Kidney glomerular epithelial cell (primary cell): ENCODE measurements around the gene C1orf226.
"Not testable (repeated sequence)": the region's sequence is repeated elsewhere in the genome, so short reads cannot be mapped to it uniquely, and the experiment has no call there.

Experiments used
- DNase-seq: peaks from one replicate; lab custom pipeline; 2025; lab: John Stamatoyannopoulos, UW

Gene C1orf226

DNA sequence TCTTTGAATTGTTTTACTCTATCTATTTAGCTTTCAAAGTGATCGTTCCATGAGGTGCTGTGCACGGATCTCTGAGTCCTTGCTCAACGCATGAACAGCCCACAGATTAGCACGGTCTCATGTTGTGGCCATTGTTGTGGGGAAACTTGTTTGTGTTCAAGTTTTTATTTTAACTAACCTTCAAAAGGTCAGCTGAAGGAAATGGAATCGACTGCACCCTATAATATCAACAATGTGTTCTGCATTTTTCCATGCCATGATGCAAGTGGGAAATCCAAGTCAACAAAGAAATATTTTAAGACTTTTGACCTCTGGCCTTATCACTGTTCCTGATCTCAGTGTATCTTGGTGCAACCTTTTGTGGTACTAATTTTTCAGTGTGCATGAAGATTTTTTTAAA, 24.3 kb downstream of the C1orf226 start:
- no peak for DNase-seq

DNA sequence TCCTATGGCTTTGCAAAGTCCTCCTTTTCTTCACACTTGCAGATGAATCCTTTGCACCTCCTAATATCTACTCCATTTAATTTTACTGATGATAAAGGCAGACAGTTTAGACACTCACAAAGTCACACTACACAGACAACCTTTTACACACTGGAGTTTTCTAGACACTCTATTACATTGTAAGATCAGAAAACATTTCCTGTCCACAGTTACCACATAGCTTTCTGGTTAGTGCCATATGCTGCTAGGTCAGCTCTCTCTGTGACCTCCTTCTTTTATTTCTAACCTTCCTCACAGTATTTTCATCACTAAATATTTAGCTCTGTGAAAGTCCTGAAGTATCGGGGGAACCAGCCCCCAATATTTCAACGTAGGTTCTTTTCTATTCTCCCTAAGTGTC, 25.3 kb downstream of the C1orf226 start:
- no peak for DNase-seq

DNA sequence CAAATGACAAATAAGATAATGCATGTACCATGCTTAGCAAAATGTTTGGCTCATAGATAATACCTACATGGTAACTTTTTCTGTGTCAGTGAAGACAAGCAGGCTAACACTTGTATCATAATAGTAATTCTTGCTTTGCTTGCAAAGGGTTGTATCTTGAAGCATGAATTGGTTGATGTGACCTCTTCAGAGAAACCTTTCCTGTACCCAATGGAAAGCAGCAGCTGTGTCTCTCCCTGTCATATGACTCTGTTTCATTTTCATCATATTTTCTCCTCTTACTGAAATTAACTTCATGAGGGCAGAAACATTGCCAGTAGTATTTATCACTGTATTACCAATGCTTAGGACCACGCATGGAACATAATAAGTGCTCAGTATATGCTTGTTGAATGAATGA, 26.0 kb downstream of the C1orf226 start:
- no peak for DNase-seq

DNA sequence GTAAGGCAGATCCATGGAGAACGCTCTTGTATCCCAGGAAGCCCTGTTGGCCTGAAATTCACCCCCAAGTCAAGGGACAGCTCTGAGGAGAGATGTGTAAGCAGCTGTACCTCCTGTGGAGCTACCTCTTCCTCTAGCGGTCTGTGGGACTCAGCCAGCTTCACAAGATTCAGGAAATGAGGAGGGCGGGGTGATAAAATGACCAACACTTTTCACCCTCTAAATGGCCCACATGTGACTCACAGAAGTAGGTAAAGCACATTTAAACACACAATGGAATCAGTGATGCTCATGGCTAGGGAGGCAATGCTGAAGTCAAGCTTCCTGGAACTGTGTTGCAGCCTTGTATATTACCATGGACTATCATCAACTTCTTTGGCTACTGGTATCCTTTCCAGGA, 30.5 kb downstream of the C1orf226 start, which contains the start of gene SH2D1B:
SH2D1B (minus strand) TSS at position 135 of the 400 bp plus-strand sequence; CDS start at position 15, 120 bp downstream.
- DNase-seq, result no peak

DNA sequence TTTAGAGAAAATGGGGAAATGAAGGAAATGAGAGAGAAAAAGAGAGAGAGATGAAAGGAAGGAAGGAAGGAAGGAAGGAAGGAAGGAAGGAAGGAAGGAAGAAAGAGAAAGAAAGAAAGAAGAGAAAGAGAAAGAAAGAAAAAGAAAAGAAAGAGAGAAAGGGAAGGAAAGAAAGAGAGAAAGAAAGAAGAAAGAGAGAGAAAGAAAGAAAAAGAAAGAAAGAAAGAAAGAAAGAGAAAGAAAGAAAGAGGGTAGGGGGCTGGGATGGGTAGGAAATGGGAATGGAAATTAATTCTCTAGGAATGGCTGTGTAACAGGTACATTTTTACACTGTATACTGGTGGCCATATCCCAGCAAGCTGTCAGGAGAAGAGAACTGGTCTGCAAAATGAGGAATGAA, 34.7 kb downstream of the C1orf226 start:
- no peak for DNase-seq

DNA sequence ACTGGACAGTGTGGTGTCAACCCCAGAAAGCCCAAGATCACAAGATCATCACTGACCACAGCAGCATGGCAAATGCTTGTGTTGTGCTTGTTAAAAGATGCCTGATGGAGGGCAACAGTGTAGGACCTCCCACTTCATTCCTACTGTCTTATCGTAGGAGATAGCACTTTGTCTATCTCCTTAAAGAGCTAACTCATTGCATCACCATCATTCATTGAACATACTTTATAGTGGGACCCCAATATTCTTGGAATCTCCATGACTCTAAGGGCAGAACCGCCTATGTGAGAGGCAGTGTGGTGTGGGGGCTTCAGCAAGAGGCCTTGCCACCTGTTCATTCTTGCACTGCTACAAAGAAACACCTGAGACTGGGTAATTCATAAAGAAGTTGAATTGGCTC, 35.4 kb downstream of the C1orf226 start:
- DNase-seq, result no peak

DNA sequence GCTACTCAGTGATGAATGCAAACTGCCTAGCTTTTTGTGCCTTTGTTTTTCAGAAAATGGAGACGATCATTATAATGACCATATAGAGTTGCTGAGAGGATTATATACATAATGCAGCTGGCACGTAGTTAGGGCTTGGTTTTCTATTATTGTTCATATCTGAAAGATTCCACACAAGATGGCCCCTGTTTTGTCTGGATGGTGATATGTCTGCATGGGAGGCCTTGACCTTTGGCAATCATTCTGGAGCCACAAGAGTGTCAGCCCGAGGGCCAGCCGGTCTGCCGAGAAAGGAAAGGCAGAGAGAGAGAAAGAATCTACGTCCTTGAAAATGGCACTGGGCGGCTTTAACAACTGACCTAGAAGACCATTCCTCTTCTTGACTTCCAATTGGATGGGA, 36.1 kb downstream of the C1orf226 start:
- DNase-seq, result no peak

DNA sequence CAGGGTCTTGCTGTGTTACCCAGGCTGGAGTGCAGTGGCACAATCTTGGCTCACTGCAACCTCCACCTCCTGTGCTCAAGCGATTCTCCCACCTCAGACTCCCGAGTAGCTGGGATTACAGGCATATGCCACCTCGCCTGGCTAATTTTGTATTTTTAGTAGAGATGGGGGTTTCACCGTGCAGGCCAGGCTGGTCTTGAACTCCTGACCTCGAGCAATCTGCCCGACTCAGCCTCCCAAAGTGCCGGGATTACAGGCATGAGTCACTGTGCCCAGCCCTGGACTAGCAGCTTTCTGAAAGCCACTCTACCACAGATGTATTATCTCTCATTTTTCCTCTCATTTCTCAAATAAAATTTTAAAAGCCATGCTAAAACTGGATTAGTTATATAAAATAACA, 37.1 kb downstream of the C1orf226 start:
- DNase-seq, result not testable (repeated sequence)

DNA sequence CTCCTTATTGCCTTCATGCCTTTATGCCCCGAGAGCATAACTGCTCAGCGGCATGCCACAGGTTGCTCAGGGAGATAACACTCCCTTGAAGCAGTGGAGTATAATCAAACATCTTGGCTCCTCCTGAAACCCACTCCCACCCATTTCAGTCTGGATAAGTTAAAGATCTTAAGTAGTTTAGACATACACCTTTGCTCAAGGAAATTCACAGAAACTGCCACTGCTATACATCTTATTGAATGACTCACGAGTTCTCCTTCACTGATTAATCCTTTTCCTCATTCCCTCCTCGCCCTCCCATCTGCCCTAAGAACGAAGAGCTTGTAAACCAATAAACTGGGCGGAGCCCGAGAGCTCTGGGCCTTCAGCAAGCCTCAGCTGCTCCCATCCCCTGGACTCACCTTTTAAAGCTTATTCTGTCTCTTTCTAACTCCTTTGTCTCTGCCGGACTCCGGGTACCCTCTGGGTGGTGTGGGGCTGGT, 38.0 kb downstream of the C1orf226 start:
- not testable (repeated sequence) for DNase-seq

DNA sequence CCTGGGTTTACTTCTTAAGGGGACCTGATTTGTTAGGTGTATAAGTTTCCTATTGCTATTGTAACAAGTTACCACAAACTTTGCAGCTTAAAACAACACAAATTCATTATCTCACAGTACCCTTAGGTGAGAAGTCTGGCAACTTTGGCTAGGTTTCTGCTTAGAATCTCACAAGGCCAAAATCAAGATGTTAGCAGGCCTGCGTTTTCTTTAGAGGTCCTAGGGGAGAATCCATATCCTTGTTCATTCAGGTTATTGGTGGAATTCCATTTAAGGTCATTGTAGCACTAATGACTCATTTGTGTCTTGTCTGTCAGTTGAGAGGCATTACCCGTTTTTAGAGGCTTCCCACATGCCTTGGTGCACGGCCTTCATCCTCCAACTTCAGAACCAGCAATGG, 38.6 kb downstream of the C1orf226 start:
- DNase-seq, result no peak

DNA sequence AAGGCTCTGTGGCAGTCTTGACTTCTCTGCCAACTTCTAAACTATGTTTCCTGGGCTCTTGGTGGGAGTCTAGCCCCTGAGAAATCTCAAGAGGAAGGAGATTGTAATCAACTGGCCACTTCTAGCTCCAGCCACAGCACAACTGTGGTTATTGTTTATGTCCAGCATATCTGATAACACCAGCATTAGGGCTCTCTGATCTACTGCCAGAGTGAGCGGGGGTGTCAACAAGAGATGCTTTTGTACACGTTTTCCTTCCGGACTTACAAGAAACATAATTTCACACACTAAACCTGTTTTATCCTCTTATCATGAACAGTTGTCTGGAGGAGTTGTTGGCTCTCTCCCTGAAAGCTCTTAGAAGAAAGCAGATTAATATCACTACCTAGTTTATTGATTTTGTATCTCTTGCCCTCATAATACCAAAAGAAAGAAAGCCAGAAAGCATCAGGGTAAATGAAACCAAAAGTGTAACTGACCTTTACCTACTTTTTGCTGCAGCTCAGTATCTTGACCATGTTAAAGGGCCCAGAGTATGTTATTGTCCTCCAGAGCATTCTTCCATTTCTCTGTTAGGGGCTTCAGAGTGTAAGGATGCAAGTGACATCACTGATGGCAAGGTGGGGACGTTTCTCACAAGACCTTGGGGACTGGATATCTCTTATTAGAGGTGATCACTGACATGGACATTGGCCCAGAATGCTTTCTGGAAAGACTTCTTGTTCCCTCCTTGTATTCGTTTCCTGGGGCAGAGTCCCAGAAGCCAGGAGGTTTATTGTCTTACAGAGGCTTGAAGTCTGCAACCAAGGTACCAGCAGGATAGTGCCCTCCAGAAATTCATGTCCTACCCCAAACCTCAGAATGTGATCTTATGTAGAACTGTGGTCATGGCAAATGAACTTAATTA, 40.0 kb downstream of the C1orf226 start:
- DNase-seq, result no peak

DNA sequence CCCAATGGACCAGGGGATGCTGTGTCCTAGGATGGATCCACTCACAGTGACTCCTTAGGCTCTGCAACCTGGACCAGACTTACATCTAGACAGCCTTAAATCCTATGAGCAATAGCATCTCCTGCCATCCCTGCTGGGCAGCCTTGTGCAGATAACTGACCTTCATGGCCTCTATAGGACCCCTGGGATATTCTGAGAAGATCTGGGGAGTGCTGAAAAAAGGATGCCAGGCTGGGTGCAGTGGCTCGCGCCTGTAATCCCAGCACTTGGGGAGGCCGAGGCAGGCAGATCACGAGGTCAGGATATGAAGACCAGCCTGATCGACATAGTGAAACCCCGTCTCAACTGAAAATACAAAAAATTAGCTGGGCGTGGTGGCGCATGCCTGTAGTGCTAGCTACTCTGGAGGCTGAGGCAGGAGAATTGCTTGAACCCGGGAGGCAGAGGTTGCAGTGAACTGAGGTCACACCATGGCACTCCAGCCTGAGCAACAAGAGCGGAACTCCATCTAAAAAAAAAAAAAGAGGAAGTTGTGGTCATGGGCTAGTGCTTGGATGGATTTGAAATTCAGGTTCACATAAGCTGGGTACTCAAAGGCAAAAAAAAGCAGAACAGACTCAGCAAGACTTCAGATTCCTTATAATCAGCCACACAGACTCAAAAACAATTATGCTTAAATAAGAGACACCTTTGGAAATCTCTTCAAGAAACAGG, 41.3 kb downstream of the C1orf226 start:
- no peak for DNase-seq

DNA sequence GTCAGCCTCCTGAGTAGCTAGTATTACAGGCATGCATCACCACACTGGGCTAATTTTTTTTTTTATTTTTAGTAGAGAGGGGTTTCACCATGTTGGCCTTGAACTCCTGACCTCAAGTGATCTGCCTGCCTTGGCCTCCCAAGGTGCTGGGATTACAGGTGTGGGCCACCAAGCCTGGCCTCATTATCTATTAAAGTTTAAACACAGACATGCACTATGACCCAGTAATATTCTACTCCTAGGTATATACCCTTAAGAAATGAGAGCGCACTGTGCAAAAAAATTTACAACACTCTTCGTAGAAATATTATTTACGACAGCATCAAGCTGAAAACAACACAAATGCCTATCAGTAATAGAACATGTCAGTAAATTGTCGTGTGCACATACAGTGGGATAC, 49.1 kb downstream of the C1orf226 start:
- no peak for DNase-seq

DNA sequence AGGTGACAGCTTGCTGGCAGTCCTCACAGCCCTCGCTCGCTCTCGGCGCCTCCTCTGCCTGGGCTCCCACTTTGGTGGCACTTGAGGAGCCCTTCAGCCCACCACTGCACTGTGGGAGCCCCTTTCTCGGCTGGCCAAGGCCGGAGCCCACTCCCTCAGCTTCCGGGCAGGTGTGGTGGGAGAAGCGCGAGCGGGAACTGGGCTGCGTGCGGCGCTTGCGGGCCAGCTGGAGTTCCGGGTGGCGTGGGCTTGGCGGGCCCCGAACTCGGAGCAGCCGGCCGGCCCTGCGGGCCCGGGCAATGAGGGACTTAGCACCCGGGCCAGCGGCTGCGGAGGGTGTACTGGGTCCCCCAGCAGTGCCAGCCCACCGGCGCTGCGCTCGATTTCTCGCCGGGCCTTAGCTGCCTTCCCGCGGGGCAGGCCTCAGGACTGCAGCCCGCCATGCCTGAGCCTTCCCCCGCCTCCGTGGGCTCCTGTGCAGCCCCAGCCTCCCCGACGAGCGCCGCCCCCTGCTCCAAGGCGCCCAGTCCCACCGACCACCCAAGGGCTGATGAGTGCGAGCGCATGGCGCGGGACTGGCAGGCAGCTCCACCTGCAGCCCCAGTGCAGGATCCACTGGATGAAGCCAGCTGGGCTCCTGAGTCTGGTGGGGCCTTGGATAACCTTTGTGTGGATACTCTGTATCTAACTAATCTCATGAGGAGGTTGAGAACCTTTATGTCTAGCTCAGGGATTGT, 51.6 kb downstream of the C1orf226 start:
- DNase-seq, result not testable (repeated sequence)
